Measurements from ENCODE around the gene FEN1. TPM values are rescaled to one million over a fixed set of nuclear protein-coding genes. Genes with fewer than 3 reads are reported as not detected.

Gene FEN1
- total RNA-seq, 1 donor from 2014 or later = 13.8 TPM

DNA sequence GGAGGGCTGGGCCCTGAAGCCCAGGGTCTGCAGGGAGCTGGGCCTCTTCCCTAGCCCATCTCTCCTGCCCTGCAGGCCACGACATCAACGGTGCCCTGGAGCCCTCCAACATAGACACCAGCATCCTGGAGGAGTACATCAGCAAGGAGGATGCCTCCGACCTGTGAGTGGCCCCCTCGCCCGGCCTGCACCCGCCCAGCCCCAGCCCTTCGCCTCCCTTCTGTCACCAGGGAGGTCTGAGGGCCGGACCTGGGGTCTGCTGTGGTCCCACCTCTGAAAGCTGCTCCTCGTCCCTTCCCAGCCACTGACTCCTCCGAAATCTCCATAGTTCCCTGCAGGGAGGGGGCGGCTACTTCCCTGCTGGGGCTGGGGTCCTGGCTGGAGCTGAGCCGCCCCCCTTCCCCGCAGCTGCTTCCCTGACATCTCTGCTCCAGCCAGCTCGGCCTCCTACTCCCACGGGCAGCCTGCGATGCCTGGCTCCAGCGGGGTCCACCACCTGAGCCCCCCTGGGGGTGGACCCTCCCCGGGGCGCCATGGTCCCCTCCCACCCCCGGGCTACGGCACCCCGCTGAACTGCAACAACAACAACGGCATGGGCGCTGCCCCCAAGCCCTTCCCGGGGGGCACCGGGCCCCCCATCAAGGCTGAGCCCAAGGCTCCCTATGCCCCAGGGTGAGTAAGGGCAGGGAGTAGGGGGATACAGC is 27.0 kb upstream of the FEN1 start:
- Mint-ChIP-seq H3K4me1 (ENCODE audit: low read depth, unreplicated experiment) (peaks cover 19% of the 10 kb centered on the region), H3K36me3 (ENCODE audit: low read depth, unreplicated experiment) (peaks cover 4% of the 10 kb centered on the region), H3K27me3 (ENCODE audit: low read depth, unreplicated experiment) (no peaks in the 10 kb centered on the region), H3K9me3 (ENCODE audit: unreplicated experiment) (no peaks in the 10 kb centered on the region), H3K4me3 (ENCODE audit: unreplicated experiment) (no peak overlapping the region), H3K27ac (ENCODE audit: unreplicated experiment) (no peak overlapping the region)
- Histone ChIP-seq H3K4me3 (ENCODE audit: insufficient read depth, low read depth, low read length) (no peak overlapping the region), H3K27ac (ENCODE audit: low read depth, low read length) (no peak overlapping the region), H4K20me1 (ENCODE audit: insufficient read depth, low read length) (peaks cover 16% of the 10 kb centered on the region), H2AFZ (ENCODE audit: low read depth, low read length) (no peak overlapping the region), H3K79me2 (ENCODE audit: insufficient read depth, low read length) (peaks cover 22% of the 10 kb centered on the region), H3K4me2 (ENCODE audit: low read length) (no peak overlapping the region), H3K9me3 (ENCODE audit: insufficient read depth, low read depth, low read length) (no peaks in the 10 kb centered on the region), H3K4me1 (ENCODE audit: insufficient read depth, low read length) (peaks cover 23% of the 10 kb centered on the region), H3K9ac (ENCODE audit: low read length) (no peak overlapping the region), H3K36me3 (ENCODE audit: insufficient read depth, low read length) (no peaks in the 10 kb centered on the region), H3K27me3 (ENCODE audit: insufficient read depth, low read length) (no peaks in the 10 kb centered on the region)
- TF ChIP-seq, protein P1, sequence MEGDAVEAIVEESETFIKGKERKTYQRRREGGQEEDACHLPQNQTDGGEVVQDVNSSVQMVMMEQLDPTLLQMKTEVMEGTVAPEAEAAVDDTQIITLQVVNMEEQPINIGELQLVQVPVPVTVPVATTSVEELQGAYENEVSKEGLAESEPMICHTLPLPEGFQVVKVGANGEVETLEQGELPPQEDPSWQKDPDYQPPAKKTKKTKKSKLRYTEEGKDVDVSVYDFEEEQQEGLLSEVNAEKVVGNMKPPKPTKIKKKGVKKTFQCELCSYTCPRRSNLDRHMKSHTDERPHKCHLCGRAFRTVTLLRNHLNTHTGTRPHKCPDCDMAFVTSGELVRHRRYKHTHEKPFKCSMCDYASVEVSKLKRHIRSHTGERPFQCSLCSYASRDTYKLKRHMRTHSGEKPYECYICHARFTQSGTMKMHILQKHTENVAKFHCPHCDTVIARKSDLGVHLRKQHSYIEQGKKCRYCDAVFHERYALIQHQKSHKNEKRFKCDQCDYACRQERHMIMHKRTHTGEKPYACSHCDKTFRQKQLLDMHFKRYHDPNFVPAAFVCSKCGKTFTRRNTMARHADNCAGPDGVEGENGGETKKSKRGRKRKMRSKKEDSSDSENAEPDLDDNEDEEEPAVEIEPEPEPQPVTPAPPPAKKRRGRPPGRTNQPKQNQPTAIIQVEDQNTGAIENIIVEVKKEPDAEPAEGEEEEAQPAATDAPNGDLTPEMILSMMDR (IDR thresholded peaks at IDR 0.05; ENCODE audit: insufficient read depth, low read depth, low read length) = no peak
- no peak for TF ChIP-seq EZH2 (IDR thresholded peaks at IDR 0.05; ENCODE audit: insufficient read depth, low read length)
- no peak for FAIRE-seq
- DNase-seq (ENCODE audit: low read depth) = no peak

DNA sequence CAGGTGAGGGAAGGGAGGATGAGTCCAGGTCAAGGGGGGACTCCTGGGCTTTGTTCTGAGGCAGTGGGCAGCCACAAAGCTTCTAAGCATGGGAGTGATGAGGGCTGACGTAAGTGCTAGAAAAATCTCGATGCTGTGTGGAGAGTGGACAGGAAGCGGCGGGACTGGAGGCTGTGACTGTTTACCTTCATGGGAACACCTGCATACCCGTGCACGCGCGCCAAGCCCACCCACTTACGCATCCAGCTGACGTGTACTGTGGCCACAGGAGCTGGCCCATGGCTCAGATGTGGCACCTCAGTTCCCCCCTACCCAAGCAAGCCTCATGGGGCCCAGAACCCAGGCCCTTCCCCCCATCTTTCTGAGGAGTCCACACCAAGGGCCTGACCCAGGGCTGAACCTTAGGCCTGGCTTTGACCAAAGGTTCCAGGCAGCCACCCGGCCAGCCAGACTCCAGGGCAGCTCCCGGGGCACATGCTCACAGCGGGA is 26.3 kb upstream of the FEN1 start:
- Histone ChIP-seq H4K20me1 (ENCODE audit: insufficient read depth, low read length) (peaks cover 16% of the 10 kb centered on the region), H3K36me3 (ENCODE audit: insufficient read depth, low read length) (no peaks in the 10 kb centered on the region), H2AFZ (ENCODE audit: low read depth, low read length) (no peak overlapping the region), H3K79me2 (ENCODE audit: insufficient read depth, low read length) (peaks cover 17% of the 10 kb centered on the region), H3K9me3 (ENCODE audit: insufficient read depth, low read depth, low read length) (no peaks in the 10 kb centered on the region), H3K4me3 (ENCODE audit: insufficient read depth, low read depth, low read length) (no peak overlapping the region), H3K4me1 (ENCODE audit: insufficient read depth, low read length) (peaks cover 23% of the 10 kb centered on the region), H3K27me3 (ENCODE audit: insufficient read depth, low read length) (no peaks in the 10 kb centered on the region), H3K9ac (ENCODE audit: low read length) (no peak overlapping the region), H3K4me2 (ENCODE audit: low read length) (no peak overlapping the region), H3K27ac (ENCODE audit: low read depth, low read length) (no peak overlapping the region)
- no peaks in the 10 kb centered on the region for H3K27me3 Mint-ChIP-seq (ENCODE audit: low read depth, unreplicated experiment)
- H3K4me3 Mint-ChIP-seq (ENCODE audit: unreplicated experiment) = no peak overlapping the region
- TF ChIP-seq EZH2 (IDR thresholded peaks at IDR 0.05; ENCODE audit: insufficient read depth, low read length) = no peak
- TF ChIP-seq, protein P1 (IDR thresholded peaks at IDR 0.05; ENCODE audit: insufficient read depth, low read depth, low read length) = no peak
- FAIRE-seq = no peak
- no peaks in the 10 kb centered on the region for H3K9me3 Mint-ChIP-seq (ENCODE audit: unreplicated experiment)
- no peak overlapping the region for H3K27ac Mint-ChIP-seq (ENCODE audit: unreplicated experiment)
- peaks cover 19% of the 10 kb centered on the region for H3K4me1 Mint-ChIP-seq (ENCODE audit: low read depth, unreplicated experiment)
- H3K36me3 Mint-ChIP-seq (ENCODE audit: low read depth, unreplicated experiment) = peaks cover 4% of the 10 kb centered on the region
- DNase-seq (ENCODE audit: low read depth) = peak; percentile 52
